Measurements from ENCODE around the gene MGARP.
A peak's percentile ranks its signal among the peaks of the same experiment; 100 is the strongest.
"Not testable (repeated sequence)": the region's sequence is repeated elsewhere in the genome, so short reads cannot be mapped to it uniquely, and the experiment has no call there.

MGARP gene

GRCh38 chr4:139279760-139280620 lies at the start of gene MGARP:
Gene MGARP, minus strand, starts transcription at chr4:139280225. Its CDS starts 67 bp downstream, at chr4:139280158.
- no peak for DNase-seq

DNA sequence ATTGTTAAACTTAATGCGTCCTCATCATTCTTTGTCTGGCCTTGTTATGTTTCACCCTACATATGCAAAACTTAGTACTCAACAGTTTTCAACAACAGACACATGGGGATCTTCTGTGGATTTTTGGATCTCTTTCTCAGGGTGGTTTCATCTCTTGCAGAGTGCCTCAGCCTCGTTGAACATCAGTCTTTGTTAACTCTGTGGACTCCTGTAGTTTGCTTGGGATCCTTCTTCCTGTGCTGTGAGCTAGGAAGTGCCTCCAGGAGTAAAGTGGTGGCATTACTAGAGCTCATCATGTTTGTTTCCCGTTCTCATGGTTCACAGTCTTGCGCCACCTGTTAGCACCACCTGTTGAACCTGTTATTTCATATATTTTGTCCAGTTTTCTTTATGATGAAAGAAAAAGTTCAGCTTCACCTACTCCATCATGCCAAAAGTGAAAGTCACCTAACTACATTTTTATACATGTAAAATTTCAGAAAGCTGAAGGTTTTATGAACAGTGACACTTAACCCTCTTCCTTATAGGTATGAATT lies 49.7 kb upstream of the MGARP start:
- DNase-seq: no peak

GRCh38 chr4:139324620-139325019 lies 44.6 kb upstream of the MGARP start:
- DNase-seq: no peak

DNA sequence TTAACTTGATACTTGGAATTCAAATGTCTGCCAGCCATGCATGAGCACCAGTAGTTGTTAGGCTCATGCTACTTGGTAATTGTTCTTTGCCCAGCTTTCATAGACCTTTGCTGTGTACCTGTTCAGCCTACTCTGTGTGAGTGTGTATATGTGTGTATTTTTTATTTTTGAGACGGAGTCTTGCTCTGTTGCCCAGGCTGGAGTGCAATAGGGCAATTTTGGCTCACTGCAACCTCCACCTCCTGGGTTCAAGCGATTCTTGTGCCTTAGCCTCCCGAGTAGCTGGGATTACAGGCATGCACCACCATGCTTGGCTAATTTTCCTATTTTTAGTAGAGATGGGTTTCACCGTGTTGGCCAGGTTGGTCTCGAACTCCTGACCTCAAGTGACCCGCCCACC lies 42.5 kb upstream of the MGARP start:
- not testable (repeated sequence) for DNase-seq

DNA sequence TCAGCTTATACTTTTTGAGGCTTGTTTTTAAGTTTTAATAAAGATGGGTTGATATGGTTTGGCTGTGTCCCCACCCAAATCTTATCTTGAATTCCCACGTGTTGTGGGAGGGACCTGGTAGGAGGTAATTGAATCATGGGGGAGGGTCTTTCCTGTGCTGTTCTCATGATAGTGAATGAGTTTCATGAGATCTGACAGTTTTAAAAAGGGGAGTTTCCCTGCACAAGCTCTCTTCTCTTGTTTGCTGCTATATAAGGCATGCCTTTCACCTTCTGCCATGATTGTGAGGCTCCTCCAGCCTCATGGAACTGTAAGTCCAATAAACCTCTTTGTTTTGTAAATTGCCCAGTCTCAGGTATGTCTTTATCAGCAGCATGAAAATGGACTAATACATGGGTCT lies 42.0 kb upstream of the MGARP start:
- not testable (repeated sequence) for DNase-seq

- no peak for DNase-seq
Measured at GRCh38 chr4:139319571-139319970, 39.5 kb upstream of the MGARP start.

- no peak for DNase-seq
Measured at GRCh38 chr4:139317635-139318034, 37.6 kb upstream of the MGARP start.

DNA sequence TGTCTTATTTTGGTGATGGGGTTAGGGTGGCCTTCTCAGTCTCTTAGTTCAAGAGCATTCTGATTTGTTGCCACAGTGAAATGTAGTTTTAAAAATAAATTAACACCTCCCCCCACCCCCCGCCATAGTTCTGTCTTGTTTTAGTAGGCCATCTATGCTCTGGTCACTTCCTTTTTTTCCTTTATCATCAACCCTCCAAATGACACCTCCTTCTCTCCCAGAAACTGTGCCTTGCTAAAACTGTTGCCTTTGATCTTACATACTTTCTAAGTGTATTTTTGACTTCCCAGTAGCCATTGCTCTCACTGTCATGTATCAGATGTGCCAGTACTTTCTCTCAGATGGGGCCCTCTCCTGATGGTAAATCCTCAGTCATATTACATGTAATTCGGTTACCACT lies 36.7 kb upstream of the MGARP start:
- no peak for DNase-seq

DNA sequence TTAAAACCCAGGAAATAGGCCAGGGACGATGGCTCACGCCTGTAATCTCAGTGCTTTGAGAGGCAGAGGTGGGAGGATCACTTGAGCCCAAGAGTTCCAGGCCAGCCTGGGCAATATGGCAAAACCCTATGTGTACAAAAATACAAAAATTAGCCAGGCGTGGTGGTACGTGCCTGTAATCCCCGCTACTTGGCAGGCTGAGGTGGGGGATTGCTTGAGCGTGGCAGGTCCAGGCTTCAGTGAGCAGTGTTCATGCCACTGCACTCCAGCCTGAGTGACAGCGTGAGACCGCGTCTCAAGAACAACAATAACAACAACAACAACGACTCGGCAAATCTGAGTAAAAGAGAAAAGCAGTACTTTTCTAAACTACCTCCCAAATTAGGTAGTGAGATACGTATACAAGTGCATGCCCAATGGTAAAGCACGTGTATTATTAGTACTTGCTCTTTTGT lies 35.2 kb upstream of the MGARP start:
- DNase-seq: no peak

DNA sequence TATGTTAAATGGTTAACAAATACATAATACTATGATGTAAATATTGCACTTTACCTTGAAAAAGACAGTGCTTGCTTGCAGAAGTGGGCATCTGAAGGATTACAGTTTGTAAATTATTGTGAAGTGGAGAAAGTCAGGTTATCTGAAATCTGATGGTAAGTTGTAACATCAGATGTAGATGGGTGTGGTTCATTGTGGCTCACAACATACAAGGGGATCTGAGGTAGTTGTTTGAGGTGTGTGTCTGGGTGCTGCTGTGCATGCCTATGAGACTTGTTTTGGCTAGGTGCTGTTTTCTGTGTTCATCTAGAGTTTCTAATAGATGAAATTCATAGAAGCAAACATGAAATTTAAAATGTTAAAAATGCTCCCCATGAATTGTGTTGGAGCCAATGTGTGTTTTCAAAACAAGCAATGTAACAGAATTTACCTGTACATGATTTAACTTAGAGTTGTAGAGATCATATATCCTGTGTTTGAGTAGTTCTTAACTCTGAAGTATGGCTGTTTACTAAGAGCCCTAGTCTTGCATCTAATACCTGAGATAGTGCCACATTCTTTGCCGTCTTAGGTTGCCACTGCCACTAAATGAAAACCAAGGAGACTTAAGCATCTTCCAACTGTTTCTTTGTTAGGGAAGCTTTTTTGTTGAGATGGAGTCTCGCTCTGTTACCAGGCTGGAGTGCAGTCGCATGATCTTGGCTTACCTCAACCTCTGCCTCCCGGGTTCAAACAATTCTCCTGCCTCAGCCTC lies 34.2 kb upstream of the MGARP start:
- peak; percentile 46 for DNase-seq

DNA sequence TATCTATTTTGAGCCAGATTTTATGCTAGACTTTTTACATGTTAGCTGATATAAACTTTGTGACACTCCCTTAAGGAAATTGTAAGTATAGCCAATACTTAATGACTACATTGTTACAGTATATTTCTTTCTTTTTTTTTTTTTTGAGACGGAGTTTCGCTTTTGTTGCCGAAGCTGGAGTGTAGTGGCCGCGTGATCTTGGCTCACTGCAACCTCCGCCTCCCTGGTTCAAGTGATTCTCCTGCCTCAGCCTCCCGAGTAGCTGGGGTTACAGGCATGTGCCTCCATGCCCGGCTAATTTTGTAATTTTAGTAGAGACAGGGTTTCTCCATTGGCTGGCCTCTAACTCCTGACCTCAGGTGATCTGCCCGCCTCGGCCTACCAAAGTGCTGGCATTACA lies 33.4 kb upstream of the MGARP start:
- DNase-seq: not testable (repeated sequence)

DNA sequence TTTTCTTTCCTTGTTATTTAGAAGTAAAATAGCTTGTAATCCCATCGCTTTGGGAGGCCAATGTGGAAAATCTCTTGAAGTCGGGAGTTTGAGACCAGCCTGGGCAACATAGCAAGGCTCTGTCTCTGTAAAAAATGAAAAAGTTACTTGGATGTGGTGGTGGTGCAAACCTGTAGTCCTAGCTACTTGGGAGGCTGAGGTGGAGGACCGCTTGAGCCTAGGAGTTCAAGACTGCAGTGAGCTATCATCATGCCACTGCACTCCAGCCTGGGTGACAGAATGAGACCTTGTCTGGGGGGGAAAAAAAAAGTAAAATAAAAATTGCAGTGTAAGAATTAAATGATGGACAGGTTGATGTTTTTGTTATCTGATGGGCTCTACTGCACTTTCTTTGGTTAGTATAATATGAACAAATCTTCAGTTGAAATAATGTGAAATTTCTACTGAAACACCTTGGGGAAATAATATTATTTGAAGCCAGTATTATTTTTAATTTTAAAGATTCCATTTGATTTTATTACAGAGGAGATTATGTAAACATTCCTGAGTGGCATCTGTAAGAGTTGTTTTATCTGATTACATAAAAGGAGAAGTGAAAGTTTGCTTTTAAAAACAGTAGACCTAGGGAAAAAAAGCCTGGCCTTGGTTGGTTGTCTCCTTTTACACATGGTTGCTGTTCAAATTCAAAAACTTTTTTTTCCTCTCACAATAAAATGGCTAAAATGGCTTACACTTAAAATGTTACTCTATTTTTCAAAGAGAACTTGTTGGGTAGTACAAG lies 32.7 kb upstream of the MGARP start:
- DNase-seq: no peak

DNA sequence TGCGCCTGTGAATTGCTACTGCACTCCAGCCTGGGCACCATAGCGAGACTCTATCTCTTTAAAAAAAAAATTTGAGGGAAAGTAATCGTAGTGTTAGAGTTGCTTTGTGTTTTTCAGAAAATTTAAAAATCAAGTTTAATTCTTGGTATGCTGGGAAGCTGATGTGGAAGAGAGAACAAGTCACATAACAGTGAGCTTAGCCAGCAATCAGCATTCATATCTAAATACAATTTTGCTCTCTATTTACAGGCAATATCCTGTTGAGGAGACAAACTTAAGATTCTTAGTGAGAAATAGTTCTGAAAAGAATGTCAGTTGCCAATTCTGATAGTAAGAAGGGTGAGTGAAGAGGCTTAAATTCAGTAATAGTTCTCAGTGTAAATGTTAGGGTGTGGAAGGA lies 31.9 kb upstream of the MGARP start:
- no peak for DNase-seq

GRCh38 chr4:139304920-139305319 lies 24.9 kb upstream of the MGARP start:
- no peak for DNase-seq

- peak; percentile 75 for DNase-seq
Measured at GRCh38 chr4:139301821-139302611, 22.0 kb upstream of the MGARP start, which contains the start of gene NDUFC1. Gene NDUFC1, minus strand, starts transcription at chr4:139302477. Its CDS starts 6,679 bp downstream, at chr4:139295798.

DNA sequence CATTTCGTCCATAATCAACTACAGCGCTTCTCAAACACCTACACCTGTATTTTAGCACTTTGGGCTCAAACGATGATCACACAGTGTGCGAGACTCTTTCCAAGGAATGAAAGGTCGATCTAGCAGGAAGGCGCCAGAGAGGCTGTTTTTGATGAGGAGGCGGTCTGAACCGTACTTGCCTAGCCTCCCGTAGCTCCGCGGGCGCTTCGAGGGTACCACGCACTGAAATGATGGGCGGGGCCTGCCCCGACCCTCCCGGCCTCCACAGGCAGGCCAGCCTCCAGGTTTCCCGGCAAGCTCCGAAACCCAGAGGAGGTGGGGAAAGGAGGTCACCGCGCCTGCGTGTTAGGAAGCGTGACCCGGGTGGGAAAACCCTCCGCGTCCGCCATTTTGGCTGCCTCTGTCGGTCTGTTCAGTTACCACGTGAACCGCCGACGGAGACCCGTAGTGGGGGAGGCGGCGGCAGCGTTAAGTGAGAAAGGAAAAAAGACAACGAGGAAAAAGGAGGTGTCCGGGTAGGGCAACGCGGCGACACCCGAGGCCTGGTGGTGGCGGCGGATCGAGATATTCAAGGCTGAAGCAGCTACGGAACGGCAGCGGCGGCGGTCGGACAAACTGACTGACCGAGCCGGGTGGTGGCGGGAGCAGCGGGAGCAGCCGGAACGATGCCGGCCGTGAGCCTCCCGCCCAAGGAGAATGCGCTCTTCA lies 21.2 kb upstream of the MGARP start, which contains the start of gene NAA15:
Gene NAA15, plus strand, starts transcription at position 393 of the 708 bp plus-strand sequence. Its CDS starts 273 bp downstream, at position 666.
- DNase-seq: peak; percentile 98

DNA sequence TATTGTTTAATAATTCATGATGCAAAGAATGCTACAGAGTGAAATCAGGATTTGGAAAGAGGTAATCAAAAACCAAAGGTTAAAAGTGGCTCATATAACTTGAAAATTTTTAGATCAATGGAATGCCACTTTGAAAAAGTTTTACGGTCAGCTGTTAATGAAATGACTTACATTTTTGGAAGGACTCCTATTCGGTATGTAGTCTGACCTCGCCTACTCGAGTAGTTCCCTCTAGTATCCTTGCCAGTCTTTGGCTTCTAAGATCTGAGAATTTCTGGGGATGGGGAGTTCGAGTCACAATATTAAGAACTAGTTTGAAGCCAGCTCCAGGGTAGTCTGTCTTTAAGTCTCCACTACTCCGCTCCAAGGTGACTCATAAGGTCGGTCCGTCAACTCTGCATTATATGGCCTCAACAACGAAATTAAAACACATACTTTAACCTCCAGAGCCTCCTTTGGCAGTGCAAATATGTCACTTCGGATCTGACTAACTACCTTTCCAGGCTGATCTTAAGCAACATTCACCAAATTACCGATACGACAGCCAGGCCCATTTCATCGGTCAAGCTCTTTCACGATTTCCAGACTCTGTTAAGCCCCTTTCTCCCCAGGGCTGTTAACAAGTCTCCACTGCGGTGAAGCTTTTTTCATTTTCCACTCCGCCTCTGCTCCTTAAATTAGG lies 20.5 kb upstream of the MGARP start:
- peak; percentile 34 for DNase-seq

DNA sequence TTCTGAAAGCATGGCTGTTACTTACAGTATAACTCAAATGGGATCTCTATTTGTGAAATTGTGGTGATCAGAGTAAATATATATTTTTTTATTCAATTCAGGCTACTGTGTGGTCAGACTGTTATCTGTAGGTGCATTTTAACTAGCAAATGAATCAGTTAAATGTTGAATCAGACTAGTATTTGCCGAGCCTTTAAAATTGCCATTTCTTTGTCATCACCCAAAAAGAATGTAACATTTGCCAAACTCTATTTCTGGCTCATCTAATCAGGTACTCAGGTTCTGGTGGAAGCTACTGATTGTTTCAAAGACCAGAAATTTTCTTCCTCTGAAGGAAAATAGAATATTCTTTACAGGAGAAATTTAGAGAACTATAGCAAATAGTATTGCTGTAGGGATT lies 19.5 kb upstream of the MGARP start:
- no peak for DNase-seq

DNA sequence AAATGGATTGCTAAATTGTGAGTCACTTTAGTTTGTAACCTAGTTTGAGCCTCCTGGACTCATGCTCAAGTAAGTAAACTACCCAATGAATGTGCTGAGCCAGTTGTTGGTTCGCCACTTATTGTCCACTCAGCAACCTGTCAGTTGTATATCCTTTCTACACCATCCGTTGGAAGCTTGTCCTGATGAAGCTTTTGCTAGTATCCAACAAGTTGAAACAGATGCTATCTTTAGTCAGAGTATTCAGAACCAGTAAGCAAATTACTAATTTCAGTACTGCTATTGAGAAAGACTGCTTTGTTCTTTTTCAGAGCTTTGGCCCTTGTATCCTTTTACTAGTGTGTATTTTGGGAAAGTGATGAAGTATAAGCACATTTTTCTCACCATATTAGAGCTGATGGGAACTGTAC lies 17.0 kb upstream of the MGARP start:
- DNase-seq: no peak

DNA sequence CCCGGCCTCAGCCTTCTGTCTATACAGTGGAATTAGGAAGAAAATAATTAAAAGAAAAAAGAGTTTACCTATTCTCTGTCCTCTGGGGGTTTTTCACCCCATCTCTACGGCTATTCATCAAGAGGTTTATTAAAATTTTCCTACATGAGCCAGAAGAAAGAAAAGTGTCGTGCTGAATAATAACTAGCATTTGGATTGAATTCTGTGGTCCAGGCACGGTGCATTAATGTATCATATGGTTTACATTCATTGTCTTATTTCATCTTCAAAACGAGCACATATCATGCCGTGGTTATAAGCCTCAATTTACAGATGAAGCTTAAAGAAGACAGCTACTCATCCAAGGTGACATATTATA lies 15.9 kb upstream of the MGARP start:
- DNase-seq: no peak

Data from CD4-positive, alpha-beta T cell treated with Interleukin-10 for 1 hour (primary cell).